ENCODE measurements around the gene MDP1. TPM values are rescaled to one million over a fixed set of nuclear protein-coding genes. Genes with fewer than 3 reads are reported as not detected.

The MDP1 gene
- total RNA-seq (2014; rRNA removed; shearing (Covaris generic)) (21.5 and 23.2 TPM in 2 replicates), total RNA-seq (2022) (26.6 and 30.9 TPM in 2 replicates), Bru-seq, nascent RNA (percentile 74 among the genes with signal in this experiment), BruChase-seq, experiment 1, labeled RNA remaining after a 6-hour chase (percentile 82 among the genes with signal in this experiment), BruChase-seq, experiment 2, labeled RNA remaining after a 2-hour chase (percentile 81 among the genes with signal in this experiment)
- long read RNA-seq, transcript MDP1-201 (6 exons, 730 nt): major isoform, 10 of 20 reads
- long read RNA-seq, partial matches to known transcripts: 1 of 20 reads
- long read RNA-seq, other reads (novel, unspliced or antisense): 2 of 20 reads

- H3K79me2 ChIP-seq (ENCODE audit: insufficient read depth, low read depth, low read length): peaks cover 31% of the 10 kb centered on the region
- peak within 1 kb of the TSS; percentile 65 for H2AFZ ChIP-seq (ENCODE audit: low read length)
Observed at GRCh38 chr14:24215495-24216344, at the start of gene MDP1. MDP1 (minus strand) TSS chr14:24216066; CDS start chr14:24215955, 111 bp downstream.

GRCh38 chr14:24264298-24264697, 48.4 kb upstream of the MDP1 start:
- H3K9me2 ChIP-seq (ENCODE audit: insufficient read depth, low read length): no peaks in the 10 kb centered on the region
- H4K20me1 ChIP-seq (ENCODE audit: insufficient read depth, low read length): no peaks in the 10 kb centered on the region
- H3K4me1 ChIP-seq (ENCODE audit: insufficient read depth, low read length, poor library complexity, severe bottlenecking): peaks cover 12% of the 10 kb centered on the region
- BruUV-seq (replicated peaks): no TSS peak
- H3K9me3 ChIP-seq (ENCODE audit: low read length): no peaks in the 10 kb centered on the region
- TF ChIP-seq CTCF (conservative IDR thresholded peaks at IDR 0.05; ENCODE audit: low read length): no peak
- TF ChIP-seq EZH2phosphoT487 (IDR thresholded peaks at IDR 0.05; ENCODE audit: borderline replicate concordance, low read depth, low read length): no peak
- CTCF ChIA-PET (ENCODE audit: unreplicated experiment): no interaction called here
- POLR2A ChIA-PET: no interaction called here
- H3K4me2 ChIP-seq (ENCODE audit: low read length): no peak overlapping the region; the same call in 1 of the 2 replicates
- DNase-seq (ENCODE audit: low spot score): peak; percentile 27
- intact Hi-C loops (cut with micrococcal nuclease; ENCODE audit: unreplicated experiment): no loop called here
- H3K79me2 ChIP-seq (ENCODE audit: insufficient read depth, low read depth, low read length): no peaks in the 10 kb centered on the region
- no peaks in the 10 kb centered on the region for H3K36me3 ChIP-seq (ENCODE audit: insufficient read depth, low read length)
- H2AFZ ChIP-seq (ENCODE audit: low read length): no peak overlapping the region
- no peak overlapping the region for H3K27ac ChIP-seq (ENCODE audit: low read depth, low read length, poor library complexity, severe bottlenecking)
- no peak overlapping the region for H3K4me3 ChIP-seq (ENCODE audit: low read depth, low read length, poor library complexity, severe bottlenecking)

More at GRCh38 chr14:24215495-24216344, at the start of gene MDP1:
- H4K20me1 ChIP-seq (ENCODE audit: insufficient read depth, low read length): no peaks in the 10 kb centered on the region
- POLR2A ChIA-PET: interaction anchor here (0.7 to 1.5 kb wide), 6 partner anchors 9 to 126 kb away, joined by 3 to 6 read pairs (median 4); partner anchors contain the start of genes DHRS1, NOP9, RABGGTA and TINF2
- no TSS peak for BruUV-seq (replicated peaks)
- CTCF ChIA-PET (ENCODE audit: unreplicated experiment): no interaction called here
- DNase-seq (ENCODE audit: low spot score): peak; percentile 93
- no peaks in the 10 kb centered on the region for H3K9me2 ChIP-seq (ENCODE audit: insufficient read depth, low read length)
- intact Hi-C loops (cut with micrococcal nuclease; ENCODE audit: unreplicated experiment): loop anchor here (1.0 kb wide), 1 partner anchor 56 kb away; the partner anchor contains the start of gene RABGGTA
- peaks cover 18% of the 10 kb centered on the region for H3K36me3 ChIP-seq (ENCODE audit: insufficient read depth, low read length)
- H3K4me1 ChIP-seq (ENCODE audit: insufficient read depth, low read length, poor library complexity, severe bottlenecking): peaks cover 28% of the 10 kb centered on the region
- no peaks in the 10 kb centered on the region for H3K9me3 ChIP-seq (ENCODE audit: low read length)
- H3K4me2 ChIP-seq (ENCODE audit: low read length): peak within 1 kb of the TSS; percentile 82
- peak within 1 kb of the TSS; percentile 70 for H3K27ac ChIP-seq (ENCODE audit: low read depth, low read length, poor library complexity, severe bottlenecking)
- H3K4me3 ChIP-seq (ENCODE audit: low read depth, low read length, poor library complexity, severe bottlenecking): peak within 1 kb of the TSS; percentile 76
- TF ChIP-seq CTCF (conservative IDR thresholded peaks at IDR 0.05; ENCODE audit: low read length) (peak; percentile 85), EZH2phosphoT487 (IDR thresholded peaks at IDR 0.05; ENCODE audit: borderline replicate concordance, low read depth, low read length) (no peak)

All from OCI-LY7 (cell line).